Adipose tissue (tissue), 3 donors: ENCODE results near the gene RPS6KA2. TPM values are rescaled to one million over a fixed set of nuclear protein-coding genes. Genes with fewer than 3 reads are reported as not detected.
"Not testable (repeated sequence)": the region's sequence is repeated elsewhere in the genome, so short reads cannot be mapped to it uniquely, and the experiment has no call there.

ENCODE experiments used
- H3K27ac ChIP-seq: one replicate; pipeline ENCODE4 v1.5.1; 2013; ENCODE audit warnings: low read depth, low read length
- WGBS, 3 donors: extraction: QIAGEN DNeasy Blood & Tissue Kit; methylation state at CpG; one replicate each; pipeline ENCODE4 v1.1.7; 2013; 5-methylcytosine and 5-hydroxymethylcytosine counted together
- polyA plus RNA-seq, 3 donors: library from polyadenylated mRNA; stranded (reverse); fragments of 200-250 nt; gene quantifications; one replicate each; pipeline ENCODE4 v1.2.3, GENCODE V29; 2013
- donor health status: healthy with polysubstance abuse.
- donor health status: Bipolar disorder and iron deficiency.
- donor health status: healthy.

RPS6KA2 gene
- polyA plus RNA-seq, 3 donors: 15.8 to 31.8 (median 23.5) TPM

- H3K27ac ChIP-seq: no peak overlapping the region
- WGBS, 3 donors: 80 to 85% (median 80%) methylated on average over 7 of the region's 7 CpGs
Measured at GRCh38 chr6:166552600-166552999, 74.5 kb downstream of the RPS6KA2 start.

GRCh38 chr6:166551754-166552495 is 75.1 kb downstream of the RPS6KA2 start:
- H3K27ac ChIP-seq: no peak overlapping the region
- 85 to 94% (median 90%) methylated on average over 16 of the region's 16 CpGs for WGBS, 3 donors

- no peak overlapping the region for H3K27ac ChIP-seq
- 95 to 96% (median 96%) methylated on average over 6 of the region's 6 CpGs for WGBS, 3 donors
Measured at GRCh38 chr6:166546653-166547052, 80.4 kb downstream of the RPS6KA2 start.

GRCh38 chr6:166545156-166546034 is 81.7 kb downstream of the RPS6KA2 start:
- H3K27ac ChIP-seq: no peak overlapping the region
- WGBS, 3 donors: 88 to 92% (median 90%) methylated on average over 19 of the region's 19 CpGs

GRCh38 chr6:166544296-166544605 is 82.8 kb downstream of the RPS6KA2 start:
- 85 to 91% (median 91%) methylated on average over 10 of the region's 10 CpGs for WGBS, 3 donors
- no peak overlapping the region for H3K27ac ChIP-seq

- no peak overlapping the region for H3K27ac ChIP-seq
- 84 to 86% (median 86%) methylated on average over 9 of the region's 9 CpGs for WGBS, 3 donors
Measured at GRCh38 chr6:166543603-166544295, 83.3 kb downstream of the RPS6KA2 start.

GRCh38 chr6:166542580-166542912 is 84.5 kb downstream of the RPS6KA2 start:
- no peak overlapping the region for H3K27ac ChIP-seq
- 45 to 60% (median 54%) methylated on average over 4 of the region's 4 CpGs for WGBS, 3 donors

- WGBS, 3 donors: 60 to 76% (median 65%) methylated on average over 12 of the region's 12 CpGs
- H3K27ac ChIP-seq: no peak overlapping the region
Measured at GRCh38 chr6:166541876-166542579, 85.0 kb downstream of the RPS6KA2 start.

GRCh38 chr6:166541366-166541765 is 85.7 kb downstream of the RPS6KA2 start:
- H3K27ac ChIP-seq: no peak overlapping the region

GRCh38 chr6:166540631-166541331 is 86.3 kb downstream of the RPS6KA2 start:
- 54 to 83% (median 59%) methylated on average over 18 of the region's 18 CpGs for WGBS, 3 donors
- no peak overlapping the region for H3K27ac ChIP-seq

More at GRCh38 chr6:166541366-166541765, 85.7 kb downstream of the RPS6KA2 start:
- WGBS, 3 donors: 69 to 91% (median 76%) methylated on average over 12 of the region's 12 CpGs

- no peak overlapping the region for H3K27ac ChIP-seq
- 89 to 95% (median 89%) methylated on average over 4 of the region's 4 CpGs for whole genome bisulfite sequencing, 3 donors
Measured at GRCh38 chr6:166539543-166539942, 87.5 kb downstream of the RPS6KA2 start.

GRCh38 chr6:166539011-166539385 is 88.1 kb downstream of the RPS6KA2 start:
- WGBS, 3 donors: 96 to 97% (median 96%) methylated on average over 9 of the region's 9 CpGs

GRCh38 chr6:166538297-166539010 is 88.6 kb downstream of the RPS6KA2 start:
- H3K27ac ChIP-seq: no peak overlapping the region
- WGBS, 3 donors: 78 to 91% (median 80%) methylated on average over 17 of the region's 17 CpGs

More at GRCh38 chr6:166539011-166539385, 88.1 kb downstream of the RPS6KA2 start:
- not testable (repeated sequence) for H3K27ac ChIP-seq

GRCh38 chr6:166534658-166535406 is 92.2 kb downstream of the RPS6KA2 start:
- 89 to 94% (median 93%) methylated on average over 17 of the region's 17 CpGs for WGBS, 3 donors

GRCh38 chr6:166533205-166533824 is 93.7 kb downstream of the RPS6KA2 start:
- no peak overlapping the region for H3K27ac ChIP-seq
- 92 to 95% (median 93%) methylated on average over 15 of the region's 15 CpGs for WGBS, 3 donors

More at GRCh38 chr6:166534658-166535406, 92.2 kb downstream of the RPS6KA2 start:
- no peak overlapping the region for H3K27ac ChIP-seq

- H3K27ac ChIP-seq: no peak overlapping the region
- WGBS, 3 donors: 81 to 95% (median 92%) methylated on average over 12 of the region's 12 CpGs
Measured at GRCh38 chr6:166532302-166532701, 94.7 kb downstream of the RPS6KA2 start.
